Measurements from ENCODE around the gene BYSL. TPM values are rescaled to one million over a fixed set of nuclear protein-coding genes. Genes with fewer than 3 reads are reported as not detected.

BYSL gene
- total and polyA plus RNA-seq, 9 of the 15 experiments (the other 6 are each of a cell fraction or from before 2014, with no cell fraction given), result 22.2 to 92.3 (median 53.4) TPM

DNA sequence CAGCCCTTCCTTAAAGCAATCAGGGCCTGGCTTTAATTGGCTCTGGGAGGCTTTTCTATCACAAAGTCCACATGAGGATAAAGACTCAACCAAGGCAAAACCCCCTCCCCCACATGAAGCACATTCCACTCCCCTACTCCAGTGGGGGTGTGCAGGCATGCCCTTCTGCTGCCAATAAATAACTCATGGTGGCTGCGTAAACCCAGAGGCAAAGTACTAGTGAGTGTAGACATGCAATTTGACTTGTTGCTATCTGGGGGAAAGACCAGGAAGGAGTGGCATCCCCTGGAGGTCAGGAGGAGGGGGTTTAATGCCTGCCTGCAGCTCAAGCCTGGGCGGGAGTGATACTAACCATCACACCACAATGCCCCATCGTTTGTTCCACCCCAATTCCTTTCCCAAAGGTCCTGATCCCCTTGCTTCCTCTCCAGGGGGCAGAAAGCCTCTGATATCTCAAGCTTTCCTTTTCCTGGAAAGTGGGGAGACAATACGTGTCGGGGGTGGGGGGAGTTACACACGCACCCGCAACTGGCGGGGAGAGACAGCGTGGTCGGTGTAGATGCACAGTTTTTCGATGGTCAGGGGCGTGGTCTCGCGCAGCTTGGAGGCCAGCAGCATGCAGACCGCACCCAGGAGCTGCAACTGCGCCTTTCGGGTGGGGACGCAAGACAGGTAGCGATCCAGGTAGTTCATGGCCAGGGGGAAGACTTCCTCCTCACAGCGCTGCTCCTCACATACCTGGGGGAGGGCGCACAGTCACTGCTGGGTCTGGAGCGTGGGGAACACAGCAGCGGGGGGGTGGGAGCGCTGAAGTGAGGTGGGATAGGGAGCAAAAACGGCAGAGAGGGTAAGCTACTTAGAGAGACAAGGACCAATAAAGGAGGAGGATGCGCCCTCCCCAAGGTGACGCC, 18.8 kb downstream of the BYSL start (continued):
- TF ChIP-seq CHD2 (IDR thresholded peaks at IDR 0.05; ENCODE audit: low read depth, low read length), result no peak
- no peak for TF ChIP-seq ZNF239 (CRISPR knock-in tag; IDR thresholded peaks at IDR 0.05)
- no peak; the same call in 1 of the 2 replicates for TF ChIP-seq PHF8 (IDR thresholded peaks at IDR 0.05; ENCODE audit: borderline replicate concordance, low read length)
- no peak for TF ChIP-seq WHSC1 (IDR thresholded peaks at IDR 0.05; ENCODE audit: low read length)
- no peak for TF ChIP-seq RBM15 (IDR thresholded peaks at IDR 0.05; ENCODE audit: insufficient read depth, low read length)
- TF ChIP-seq, protein P1, sequence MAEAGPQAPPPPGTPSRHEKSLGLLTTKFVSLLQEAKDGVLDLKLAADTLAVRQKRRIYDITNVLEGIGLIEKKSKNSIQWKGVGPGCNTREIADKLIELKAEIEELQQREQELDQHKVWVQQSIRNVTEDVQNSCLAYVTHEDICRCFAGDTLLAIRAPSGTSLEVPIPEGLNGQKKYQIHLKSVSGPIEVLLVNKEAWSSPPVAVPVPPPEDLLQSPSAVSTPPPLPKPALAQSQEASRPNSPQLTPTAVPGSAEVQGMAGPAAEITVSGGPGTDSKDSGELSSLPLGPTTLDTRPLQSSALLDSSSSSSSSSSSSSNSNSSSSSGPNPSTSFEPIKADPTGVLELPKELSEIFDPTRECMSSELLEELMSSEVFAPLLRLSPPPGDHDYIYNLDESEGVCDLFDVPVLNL (CRISPR knock-in tag; IDR thresholded peaks at IDR 0.05; ENCODE audit: low read depth), result 0 out of 2 replicates have a peak, but pooled peaks have one; percentile 66
- TF ChIP-seq CXXC5 (CRISPR knock-in tag; IDR thresholded peaks at IDR 0.05), result peak; percentile 24
- TF ChIP-seq HMGXB4 (CRISPR knock-in tag; IDR thresholded peaks at IDR 0.05), result no peak
- no peak for TF ChIP-seq HSF4 (CRISPR knock-in tag; IDR thresholded peaks at IDR 0.05; ENCODE audit: borderline replicate concordance)
- peak; percentile 20; the same call in 1 of the 2 replicates for TF ChIP-seq ZNF121 (CRISPR knock-in tag; conservative IDR thresholded peaks at IDR 0.05)
- TF ChIP-seq ZHX1 (conservative IDR thresholded peaks at IDR 0.05; ENCODE audit: low read length), result no peak
- no peak for TF ChIP-seq ZNF165 (CRISPR knock-in tag; IDR thresholded peaks at IDR 0.05; ENCODE audit: borderline replicate concordance)
- no peak for TF ChIP-seq ZNF133 (CRISPR knock-in tag; IDR thresholded peaks at IDR 0.05)
- no peak for TF ChIP-seq POLR2B (IDR thresholded peaks at IDR 0.05; ENCODE audit: low read depth, partially characterized antibody)
- no peak for TF ChIP-seq ZNF197 (CRISPR knock-in tag; IDR thresholded peaks at IDR 0.05; ENCODE audit: low read depth)
- TF ChIP-seq RAD21 (CRISPR knock-in tag; conservative IDR thresholded peaks at IDR 0.05 in 1 of 2, IDR thresholded peaks at IDR 0.05 in 1 of 2), result no peak
- TF ChIP-seq NFE2 (IDR thresholded peaks at IDR 0.05; ENCODE audit: low read depth), result no peak
- TF ChIP-seq YBX1 (IDR thresholded peaks at IDR 0.05), result no peak
- TF ChIP-seq TAF7 (tag; IDR thresholded peaks at IDR 0.05), result no peak
- no peak for TF ChIP-seq ZNF184 (CRISPR knock-in tag; IDR thresholded peaks at IDR 0.05)
